Peyer's patch (tissue), 4 donors: ENCODE results near the gene LOXL3. TPM values are rescaled to one million over a fixed set of nuclear protein-coding genes. Genes with fewer than 3 reads are reported as not detected.

ENCODE experiments used
- DNase-seq, 3 donors: peaks; one replicate each; pipeline ENCODE4 v3.0.0-alpha.2; 2017 to 2019
- H3K27ac ChIP-seq, 4 donors: fragments of 200-600 bp; sonication (generic); one replicate each; pipeline ENCODE4 v1.5.1; 2016 to 2019
- H3K27me3 ChIP-seq, 2 donors: fragments of 200-600 bp; sonication (generic); one replicate each; pipeline ENCODE4 v1.5.1; 2019
- H3K36me3 ChIP-seq, 3 donors: fragments of 200-600 bp; sonication (generic); one replicate each; pipeline ENCODE4 v1.5.1; 2016 to 2019
- H3K4me1 ChIP-seq, 4 donors: fragments of 200-600 bp; sonication (generic); one replicate each; pipeline ENCODE4 v1.5.1; 2016 to 2019
- H3K4me3 ChIP-seq, 4 donors: fragments of 200-600 bp; sonication (generic); 1 replicate in 3 of 4; 2 replicates in 1 of 4; pipeline ENCODE4 v1.5.1; 2016 to 2019; ENCODE audit warnings: mild to moderate bottlenecking in 1 of 4
- H3K9me3 ChIP-seq, 4 donors: fragments of 200-600 bp; sonication (generic); one replicate each; pipeline ENCODE4 v1.5.1; 2016 to 2019; ENCODE audit warnings: mild to moderate bottlenecking in 1 of 4
- CTCF ChIP-seq, 6 experiments: fragments of 450-650 bp in 4 of 6; fragments of 200-600 bp in 2 of 6; sonication (generic) in 1 of 6; IDR thresholded peaks; one replicate each; pipeline ENCODE4 v1.5.1; 2017 to 2019; ENCODE audit warnings: antibody characterized with exemption in 6 of 6, mild to moderate bottlenecking in 3 of 6, moderate library complexity in 1 of 6
- POLR2A ChIP-seq, 2 donors: fragments of 450-650 bp; IDR thresholded peaks; one replicate each; pipeline ENCODE4 v1.5.1; 2017; ENCODE audit warnings: antibody characterized with exemption in 2 of 2, mild to moderate bottlenecking in 2 of 2, moderate library complexity in 2 of 2
- total RNA-seq, 4 donors: library from RNA; depleted of rRNA; stranded (reverse); fragments of >200 nt; gene quantifications; one replicate each; pipeline ENCODE4 v1.1.0, GENCODE V29; 2016

The LOXL3 gene
- total RNA-seq = 1 to 10 TPM in 3 of 4 donors, under 1 TPM in 1; 0.88 to 8.0 (median 4.8) TPM

GRCh38 chr2:74553892-74554819 lies at the start of gene LOXL3, which contains the start of gene DOK1:
Gene LOXL3, minus strand, starts transcription at chr2:74553942. Its CDS starts 1,308 bp downstream, at chr2:74552634.
Gene DOK1, plus strand, starts transcription at chr2:74554720. Its CDS starts 35 bp downstream, at chr2:74554755.
- peak within 1 kb of the TSS; percentile 72 to 87 (median 82) for H3K27ac ChIP-seq
- peaks cover 0 to 7% (median 0%) of the 10 kb centered on the region in 3 donors for H3K36me3 ChIP-seq
- peak within 1 kb of the TSS; percentile 75 to 92 (median 84) for H3K4me3 ChIP-seq
- peak; percentile 91 to 96 (median 91) for DNase-seq
- TF ChIP-seq POLR2A (IDR thresholded peaks at IDR 0.05) (no peak), CTCF (IDR thresholded peaks at IDR 0.05) (no peak)
- no peaks in the 10 kb centered on the region for H3K9me3 ChIP-seq
- peaks cover 0 to 24% (median 9%) of the 10 kb centered on the region in 4 donors for H3K4me1 ChIP-seq
- no peaks in the 10 kb centered on the region for H3K27me3 ChIP-seq

- no peaks in the 10 kb centered on the region for H3K4me1 ChIP-seq
- TF ChIP-seq POLR2A (IDR thresholded peaks at IDR 0.05) (no peak), CTCF (IDR thresholded peaks at IDR 0.05) (no peak)
- H3K9me3 ChIP-seq = no peaks in the 10 kb centered on the region
- no peak overlapping the region for H3K4me3 ChIP-seq
- H3K36me3 ChIP-seq = no peaks in the 10 kb centered on the region
- no peak for DNase-seq
- H3K27me3 ChIP-seq = no peaks in the 10 kb centered on the region
- H3K27ac ChIP-seq = no peak overlapping the region
These were observed 49.0 kb upstream of the LOXL3 start for GRCh38 chr2:74602586-74603281.

GRCh38 chr2:74599676-74600075 lies 45.9 kb upstream of the LOXL3 start:
- H3K27ac ChIP-seq = no peak overlapping the region
- TF ChIP-seq POLR2A (IDR thresholded peaks at IDR 0.05) (no peak), CTCF (IDR thresholded peaks at IDR 0.05) (no peak)
- no peaks in the 10 kb centered on the region for H3K4me1 ChIP-seq
- no peaks in the 10 kb centered on the region for H3K36me3 ChIP-seq
- H3K27me3 ChIP-seq = no peaks in the 10 kb centered on the region
- no peaks in the 10 kb centered on the region for H3K9me3 ChIP-seq
- no peak overlapping the region for H3K4me3 ChIP-seq
- no peak for DNase-seq

- DNase-seq = no peak
- H3K36me3 ChIP-seq = no peaks in the 10 kb centered on the region
- no peak overlapping the region for H3K27ac ChIP-seq
- no peaks in the 10 kb centered on the region for H3K4me1 ChIP-seq
- H3K27me3 ChIP-seq = no peaks in the 10 kb centered on the region
- H3K9me3 ChIP-seq = no peaks in the 10 kb centered on the region
- H3K4me3 ChIP-seq = no peak overlapping the region
- TF ChIP-seq CTCF (IDR thresholded peaks at IDR 0.05) = no peak
- no peak for TF ChIP-seq POLR2A (IDR thresholded peaks at IDR 0.05)
These were observed 43.7 kb upstream of the LOXL3 start for GRCh38 chr2:74597410-74597809.

- DNase-seq = no peak
These were observed 42.8 kb upstream of the LOXL3 start for GRCh38 chr2:74596584-74596983.

More at GRCh38 chr2:74596584-74596983, 42.8 kb upstream of the LOXL3 start:
- H3K27me3 ChIP-seq = no peaks in the 10 kb centered on the region
- H3K9me3 ChIP-seq = no peaks in the 10 kb centered on the region
- H3K36me3 ChIP-seq = no peaks in the 10 kb centered on the region
- no peaks in the 10 kb centered on the region for H3K4me1 ChIP-seq
- TF ChIP-seq CTCF (IDR thresholded peaks at IDR 0.05) (no peak), POLR2A (IDR thresholded peaks at IDR 0.05) (no peak)
- H3K4me3 ChIP-seq = no peak overlapping the region
- H3K27ac ChIP-seq = no peak overlapping the region
